GM18499 (cell line): Measurements from ENCODE around the gene PPM1B.
A peak's percentile ranks its signal among the peaks of the same experiment; 100 is the strongest.
"Not testable (repeated sequence)": the region's sequence is repeated elsewhere in the genome, so short reads cannot be mapped to it uniquely, and the experiment has no call there.

ENCODE experiments used
- ATAC-seq: cut with Tn5 transposase; IDR thresholded peaks from one replicate; pipeline ENCODE4 v1.9.1; 2021; ENCODE audit warnings: moderate number of reproducible peaks; ENCODE audit not compliant: insufficient read depth, unreplicated experiment

The PPM1B gene

GRCh38 chr2:44195714-44196113 is 27.0 kb downstream of the PPM1B start:
- ATAC-seq: no peak

GRCh38 chr2:44197816-44198215 is 29.1 kb downstream of the PPM1B start:
- ATAC-seq: no peak

- no peak for ATAC-seq
Observed at GRCh38 chr2:44200011-44200410, 31.3 kb downstream of the PPM1B start.

- ATAC-seq: no peak
Observed at GRCh38 chr2:44200759-44201158, 32.1 kb downstream of the PPM1B start.

- no peak for ATAC-seq
Observed at GRCh38 chr2:44201648-44202165, 33.0 kb downstream of the PPM1B start.

- ATAC-seq: no peak
Observed at GRCh38 chr2:44203542-44203941, 34.9 kb downstream of the PPM1B start.

- no peak for ATAC-seq
Observed at GRCh38 chr2:44205169-44205568, 36.5 kb downstream of the PPM1B start.

GRCh38 chr2:44207102-44207501 is 38.4 kb downstream of the PPM1B start:
- ATAC-seq: no peak

GRCh38 chr2:44207648-44208047 is 39.0 kb downstream of the PPM1B start:
- ATAC-seq: not testable (repeated sequence)

- ATAC-seq: no peak
Observed at GRCh38 chr2:44210362-44210761, 41.7 kb downstream of the PPM1B start.

- no peak for ATAC-seq
Observed at GRCh38 chr2:44211183-44211582, 42.5 kb downstream of the PPM1B start.

- ATAC-seq: no peak
Observed at GRCh38 chr2:44212302-44212701, 43.6 kb downstream of the PPM1B start.

GRCh38 chr2:44215827-44216226 is 47.2 kb downstream of the PPM1B start:
- ATAC-seq: no peak

GRCh38 chr2:44218771-44219170 is 50.1 kb downstream of the PPM1B start:
- ATAC-seq: no peak

GRCh38 chr2:44226753-44227152 is 58.1 kb downstream of the PPM1B start:
- ATAC-seq: no peak

- ATAC-seq: no peak
Observed at GRCh38 chr2:44230378-44230777, 61.7 kb downstream of the PPM1B start.

GRCh38 chr2:44233450-44234128 is 64.9 kb downstream of the PPM1B start:
- no peak for ATAC-seq

GRCh38 chr2:44237221-44237620 is 68.5 kb downstream of the PPM1B start:
- peak; percentile 50 for ATAC-seq

GRCh38 chr2:44242904-44243303 is 74.2 kb downstream of the PPM1B start:
- ATAC-seq: no peak

GRCh38 chr2:44244135-44244871 is 75.6 kb downstream of the PPM1B start:
- no peak for ATAC-seq

- ATAC-seq: no peak
Observed at GRCh38 chr2:44245083-44245861, 76.6 kb downstream of the PPM1B start.
